B cell (primary cell): ENCODE measurements around the gene CLCNKB. TPM values are rescaled to one million over a fixed set of nuclear protein-coding genes. Genes with fewer than 3 reads are reported as not detected.

Source experiments
- ATAC-seq: fragments of 200-7000 bp; cut with Tn5 transposase; one replicate; pipeline ENCODE4 v1.10.0; 2021; ENCODE audit warnings: low read depth, mild to moderate bottlenecking, moderate number of reproducible peaks, moderate library complexity
- CTCF ChIA-PET: fragments of 350-600 bp; sonication (Branson Sonifier 250); formaldehyde crosslinking; loops from one replicate; lab custom pipeline; 2021; ENCODE audit warnings: antibody characterized with exemption, inconsistent platforms; lab: Charles Lee
- POLR2A ChIA-PET: fragments of 350-600 bp; sonication (Branson Sonifier 250); formaldehyde crosslinking; loops from one replicate; lab custom pipeline; 2021; ENCODE audit warnings: antibody characterized with exemption; lab: Charles Lee
- DNase-seq: peaks from one replicate; pipeline ENCODE4 v3.0.0; 2013
- H2AFZ ChIP-seq: 2 replicates; pipeline ENCODE4 v1.6.1; 2012; ENCODE audit warnings: mild to moderate bottlenecking, low read depth, low read length; ENCODE audit not compliant: insufficient read depth, poor library complexity, severe bottlenecking
- H3K27ac ChIP-seq, 2 donors: 1 replicate in 1 of 2; 2 replicates in 1 of 2; pipeline ENCODE4 v1.5.1; 2012 to 2013; ENCODE audit warnings: low read length in 2 of 2, mild to moderate bottlenecking in 2 of 2, moderate library complexity in 1 of 2
- H3K27me3 ChIP-seq, 4 experiments: fragments of 200-600 bp in 1 of 4; sonication (generic) in 1 of 4; replicated peaks in 1 of 4; 1 replicate in 2 of 4; 2 replicates in 2 of 4; pipeline versions ENCODE4 v1.6.1 to v1.7.0; 2013 to 2016; ENCODE audit warnings: low read length in 3 of 4, mild to moderate bottlenecking in 2 of 4, mixed read lengths in 1 of 4, moderate library complexity in 1 of 4; ENCODE audit not compliant: insufficient read depth in 4 of 4, control insufficient read depth in 3 of 4; ENCODE audit errors: control extremely low read depth in 1 of 4
- H3K36me3 ChIP-seq, 2 experiments: replicated peaks in 1 of 2; 1 replicate in 1 of 2; 2 replicates in 1 of 2; pipeline versions ENCODE4 v1.6.1 to v1.7.1; 2013; ENCODE audit warnings: low read length in 1 of 2; ENCODE audit not compliant: insufficient read depth in 2 of 2, control insufficient read depth in 1 of 2; ENCODE audit errors: control extremely low read depth in 1 of 2, extremely low read depth in 1 of 2
- H3K4me1 ChIP-seq, 2 donors: fragments of 200-600 bp in 1 of 2; sonication (generic) in 1 of 2; 1 replicate in 1 of 2; 2 replicates in 1 of 2; pipeline versions ENCODE4 v1.5.1 to v1.6.1; 2013 to 2017; ENCODE audit warnings: low read length in 2 of 2; ENCODE audit not compliant: control insufficient read depth in 2 of 2, insufficient read depth in 2 of 2
- H3K4me2 ChIP-seq: replicated peaks from 2 replicates; pipeline ENCODE3; 2012; ENCODE audit warnings: mild to moderate bottlenecking, low read depth, low read length; ENCODE audit not compliant: poor library complexity, severe bottlenecking
- H3K4me3 ChIP-seq, 5 experiments: fragments of 200-600 bp in 1 of 5; sonication (generic) in 1 of 5; 1 replicate in 3 of 5; 2 replicates in 2 of 5; pipeline versions ENCODE4 v1.5.1 to v1.7.0; 2011 to 2016; ENCODE audit warnings: low read length in 4 of 5, mild to moderate bottlenecking in 4 of 5, low read depth in 2 of 5, control low read depth in 1 of 5, moderate library complexity in 1 of 5; ENCODE audit not compliant: insufficient read depth in 1 of 5; ENCODE audit errors: control extremely low read depth in 1 of 5, extremely low read depth in 1 of 5
- H3K79me2 ChIP-seq: fragments of 200-600 bp; sonication (generic); one replicate; pipeline ENCODE4 v1.6.0; 2016; ENCODE audit warnings: low read length; ENCODE audit not compliant: control insufficient read depth, insufficient read depth
- H3K9ac ChIP-seq: fragments of 200-600 bp; sonication (generic); 2 replicates; pipeline ENCODE4 v1.6.1; 2017; ENCODE audit warnings: mild to moderate bottlenecking, low read length, moderate library complexity
- H3K9me3 ChIP-seq, 3 donors: one replicate each; pipeline versions ENCODE4 v1.6.1 to v1.7.1; 2013; ENCODE audit warnings: low read length in 2 of 3; ENCODE audit not compliant: control insufficient read depth in 2 of 3, insufficient read depth in 1 of 3; ENCODE audit errors: control extremely low read depth in 1 of 3
- H4K20me1 ChIP-seq: 2 replicates; pipeline ENCODE4 v1.6.0; 2012; ENCODE audit warnings: mild to moderate bottlenecking, low read length; ENCODE audit not compliant: insufficient read depth, control insufficient read depth, poor library complexity, severe bottlenecking
- H3K27ac Mint-ChIP-seq: one replicate; pipeline ENCODE4 v1.8.0; 2021; ENCODE audit warnings: mixed read lengths
- H3K27me3 Mint-ChIP-seq: one replicate; pipeline ENCODE4 v1.8.0; 2021; ENCODE audit warnings: mixed read lengths
- H3K4me1 Mint-ChIP-seq: one replicate; pipeline ENCODE4 v1.8.0; 2021; ENCODE audit warnings: mixed read lengths
- H3K4me3 Mint-ChIP-seq: one replicate; pipeline ENCODE4 v1.8.0; 2021; ENCODE audit warnings: mixed read lengths
- H3K9me3 Mint-ChIP-seq: one replicate; pipeline ENCODE4 v1.8.0; 2022; ENCODE audit warnings: mixed read lengths; ENCODE audit not compliant: insufficient read depth
- CTCF ChIP-seq: fragments of 200-600 bp; IDR thresholded peaks from one replicate; pipeline ENCODE4 v1.8.0; 2022; ENCODE audit warnings: antibody characterized with exemption, mild to moderate bottlenecking
- EZH2 ChIP-seq: IDR thresholded peaks from 2 replicates; pipeline ENCODE4 v1.6.1; 2012; ENCODE audit warnings: borderline replicate concordance, low read depth, mild to moderate bottlenecking, moderate library complexity, low read length; ENCODE audit not compliant: insufficient read depth, poor library complexity, severe bottlenecking
- WGBS: methylation state at CpG from one replicate; pipeline ENCODE4 v1.1.5; 2013; ENCODE audit warnings: missing lambda C conversion rate; ENCODE audit not compliant: insufficient coverage; 5-methylcytosine and 5-hydroxymethylcytosine counted together
- intact Hi-C: fragments of 100-400 bp; cut with micrococcal nuclease; formaldehyde crosslinking; loops from one replicate; pipeline ENCODE4 v1.10.0; 2022
- polyA plus RNA-seq: library from polyadenylated mRNA; depleted of rRNA; stranded (reverse); fragments of >200 nt; gene quantifications from 2 replicates; pipeline ENCODE4 v1.2.3, GENCODE V29; 2012
- total RNA-seq, 2 donors: library from RNA; stranded (reverse); fragments of 120-200 nt in 1 of 2; gene quantifications; 1 replicate in 1 of 2; 2 replicates in 1 of 2; pipeline versions ENCODE4 v1.2.3 to v1.2.4, GENCODE V29; 2013 to 2022

CLCNKB gene
- total and polyA plus RNA-seq, 2 donors (not counting 1 experiment from before 2014, with no cell fraction given), result not detected

- Histone ChIP-seq H3K36me3 (no peaks in the 10 kb centered on the region), H3K27ac (no peak overlapping the region), H4K20me1 (no peaks in the 10 kb centered on the region), H3K4me3 (no peak overlapping the region), H3K9me3 (no peaks in the 10 kb centered on the region), H3K4me2 (no peak overlapping the region), H3K4me1 (peaks cover 18 to 32% of the 10 kb centered on the region in 2 donors), H3K79me2 (no peaks in the 10 kb centered on the region), H3K27me3 (no peaks in the 10 kb centered on the region), H3K9ac (no peak overlapping the region), H2AFZ (no peak overlapping the region)
- no peak overlapping the region for H3K27ac Mint-ChIP-seq
- peaks cover 7% of the 10 kb centered on the region for H3K27me3 Mint-ChIP-seq
- no peak for TF ChIP-seq EZH2
- TF ChIP-seq CTCF, result no peak
- ChIA-PET CTCF (interaction anchor here (0.9 to 3.6 kb wide), 2 partner anchors 9 to 1431 kb away, joined by 3 to 15 read pairs; no protein-coding TSS in a partner anchor), POLR2A (interaction anchor here (0.6 kb wide), 1 partner anchor 150 kb away, joined by 3 read pairs; no protein-coding TSS in a partner anchor)
- no peaks in the 10 kb centered on the region for H3K9me3 Mint-ChIP-seq
- intact Hi-C loops, result no loop called here
- DNase-seq (no peak), ATAC-seq (no peak)
- peaks cover 27% of the 10 kb centered on the region for H3K4me1 Mint-ChIP-seq
- no peak overlapping the region for H3K4me3 Mint-ChIP-seq
- 86% methylated on average over 8 of the region's 10 CpGs for WGBS
These were observed 26.5 kb upstream of the CLCNKB start for GRCh38 chr1:16017076-16017460.

- intact Hi-C loops, result no loop called here
- DNase-seq (no peak), ATAC-seq (no peak)
These were observed 25.9 kb upstream of the CLCNKB start, which contains the start of gene HSPB7 for GRCh38 chr1:16017461-16018303. Gene HSPB7, minus strand, starts transcription at chr1:16018043. Its CDS starts 80 bp downstream, at chr1:16017963.

More at GRCh38 chr1:16017461-16018303, 25.9 kb upstream of the CLCNKB start, which contains the start of gene HSPB7:
- Histone ChIP-seq H3K9ac (no peak within 1 kb of the TSS), H4K20me1 (no peaks in the 10 kb centered on the region), H3K79me2 (no peaks in the 10 kb centered on the region), H3K4me1 (peaks cover 12 to 26% of the 10 kb centered on the region in 2 donors), H3K36me3 (no peaks in the 10 kb centered on the region), H3K27ac (no peak within 1 kb of the TSS), H3K4me3 (no peak within 1 kb of the TSS), H3K9me3 (no peaks in the 10 kb centered on the region), H2AFZ (no peak within 1 kb of the TSS), H3K27me3 (no peaks in the 10 kb centered on the region), H3K4me2 (no peak within 1 kb of the TSS)
- CTCF ChIA-PET, result interaction anchor here (0.9 to 3.6 kb wide), 3 partner anchors 7 to 1431 kb away, joined by 3 to 15 read pairs (median 4); no protein-coding TSS in a partner anchor
- POLR2A ChIA-PET, result no interaction called here
- TF ChIP-seq CTCF, result no peak
- TF ChIP-seq EZH2, result no peak
- Mint-ChIP-seq H3K4me1 (peaks cover 21% of the 10 kb centered on the region), H3K4me3 (no peak within 1 kb of the TSS), H3K27me3 (peaks cover 8% of the 10 kb centered on the region), H3K9me3 (no peaks in the 10 kb centered on the region), H3K27ac (no peak within 1 kb of the TSS)
- WGBS, result 86% methylated on average over 37 of the region's 37 CpGs
